Activated T-cell treated with anti-CD3 and anti-CD28 coated beads for 1 hour (primary cell): Measurements from ENCODE around the gene MFRP.
A peak's percentile ranks its signal among the peaks of the same experiment; 100 is the strongest.
"Not testable (repeated sequence)": the region's sequence is repeated elsewhere in the genome, so short reads cannot be mapped to it uniquely, and the experiment has no call there.

Source experiments
- DNase-seq: peaks from one replicate; pipeline ENCODE4 v3.0.0-alpha.2; 2020; ENCODE audit warnings: low read depth

Gene MFRP

GRCh38 chr11:119346605-119347004 lies at the start of gene MFRP:
Gene MFRP, minus strand, starts transcription at chr11:119346705. Its CDS starts 192 bp downstream, at chr11:119346513.
- DNase-seq: no peak

GRCh38 chr11:119391275-119391674 lies 44.8 kb upstream of the MFRP start:
- no peak for DNase-seq

GRCh38 chr11:119389611-119390254 lies 43.2 kb upstream of the MFRP start:
- DNase-seq: no peak

DNA sequence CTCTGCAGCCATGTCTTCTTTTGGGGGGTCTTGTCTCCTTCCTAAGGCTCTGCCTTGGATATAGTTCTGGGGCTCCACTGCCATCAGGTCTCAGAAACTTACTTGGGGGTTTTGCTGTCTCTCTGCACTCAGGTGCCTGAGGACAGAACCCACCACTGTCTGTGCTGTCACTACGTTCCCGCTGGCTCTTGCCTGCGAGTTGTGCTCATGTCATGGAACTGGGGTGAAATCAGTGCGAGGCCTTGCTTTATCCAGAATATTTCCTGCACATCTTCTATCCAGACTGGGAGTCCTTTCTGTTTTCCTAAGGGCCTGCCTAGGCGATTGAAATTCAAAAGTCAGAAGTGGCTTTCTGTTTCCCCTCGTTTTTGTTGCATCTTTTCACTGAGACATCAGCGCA lies 41.6 kb upstream of the MFRP start:
- DNase-seq: no peak

- DNase-seq: no peak
These were observed 37.8 kb upstream of the MFRP start for GRCh38 chr11:119384332-119384731.

DNA sequence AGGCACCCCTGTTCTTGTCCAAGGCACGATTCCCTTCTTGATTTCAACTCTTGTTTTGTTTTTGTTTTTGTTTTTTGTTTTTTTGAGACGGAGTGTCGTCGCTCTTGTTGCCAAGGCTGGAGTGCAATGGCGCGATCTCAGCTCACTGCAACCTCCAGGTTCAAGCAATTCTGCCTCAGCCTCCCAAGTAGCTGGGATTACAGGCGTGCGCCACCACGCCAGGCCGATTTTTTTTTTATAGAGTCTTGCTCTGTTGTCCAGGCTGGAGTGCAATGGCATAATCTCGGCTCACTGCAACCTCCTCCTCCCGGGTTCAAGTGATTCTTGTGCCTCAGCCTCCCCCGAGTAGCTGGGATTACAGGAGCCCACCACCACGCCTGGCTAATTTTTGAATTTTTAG lies 36.0 kb upstream of the MFRP start:
- not testable (repeated sequence) for DNase-seq

- DNase-seq: no peak
These were observed 35.6 kb upstream of the MFRP start for GRCh38 chr11:119382101-119382500.

DNA sequence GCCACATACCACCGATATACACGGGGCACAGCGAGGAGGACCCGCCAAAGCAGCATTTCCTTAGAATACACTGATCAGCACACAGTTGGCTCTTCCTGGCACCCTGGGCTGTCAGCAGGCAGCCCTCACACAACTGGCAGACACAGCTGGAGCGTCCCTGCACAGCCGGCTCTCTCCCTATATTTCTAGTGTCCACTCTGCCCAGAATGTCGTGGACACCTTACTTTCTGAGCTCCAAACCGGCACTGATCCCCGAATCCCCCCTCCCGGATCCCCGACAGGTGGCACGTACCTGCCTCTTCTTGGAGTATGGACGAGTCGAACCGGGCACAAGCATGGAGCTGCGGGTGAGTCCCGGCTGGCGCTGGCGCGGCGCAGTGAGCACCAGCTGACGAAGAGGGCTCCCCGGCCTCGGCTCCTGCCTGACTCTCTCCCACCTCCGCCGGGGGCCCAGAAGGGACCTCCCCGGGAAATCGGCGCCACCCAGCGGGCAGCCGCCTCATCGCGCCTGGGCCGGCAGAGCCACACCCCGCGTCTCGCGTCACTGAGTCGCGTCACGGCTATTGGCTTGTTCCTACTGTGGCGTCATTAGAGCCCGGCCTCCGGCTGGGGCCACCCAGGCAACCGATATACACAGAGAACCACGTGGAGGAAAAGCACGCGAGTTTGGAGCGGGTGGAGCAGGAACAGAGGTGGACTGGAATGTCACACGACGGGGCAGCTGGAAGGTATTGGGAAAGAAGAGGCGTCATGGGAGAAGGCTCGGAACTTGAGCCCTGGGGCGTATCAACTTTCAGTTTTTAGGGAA lies 34.9 kb upstream of the MFRP start, which contains the start of gene USP2:
Gene USP2, minus strand, starts transcription at position 510 of the 808 bp plus-strand sequence. CDS start 8,210 bp downstream, outside the sequence.
- peak; percentile 95 for DNase-seq

DNA sequence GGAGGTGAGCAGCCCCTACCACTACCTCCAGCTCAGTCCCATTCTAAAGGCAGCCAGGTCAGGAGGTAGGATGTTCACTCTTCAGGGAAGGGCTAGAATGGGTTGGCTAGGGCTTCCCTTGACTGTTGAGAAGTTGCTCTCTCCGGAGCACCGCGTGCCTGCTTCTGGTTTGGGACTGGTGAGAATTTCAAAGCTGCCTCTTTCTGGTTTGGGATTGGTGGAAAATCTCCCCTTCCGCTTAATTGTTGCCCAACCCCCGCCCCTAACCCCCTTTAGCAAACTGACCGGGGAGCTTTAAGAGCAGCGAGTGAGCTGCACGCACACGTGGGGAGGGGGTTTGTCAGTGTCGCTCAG lies 34.3 kb upstream of the MFRP start:
- DNase-seq: no peak

DNA sequence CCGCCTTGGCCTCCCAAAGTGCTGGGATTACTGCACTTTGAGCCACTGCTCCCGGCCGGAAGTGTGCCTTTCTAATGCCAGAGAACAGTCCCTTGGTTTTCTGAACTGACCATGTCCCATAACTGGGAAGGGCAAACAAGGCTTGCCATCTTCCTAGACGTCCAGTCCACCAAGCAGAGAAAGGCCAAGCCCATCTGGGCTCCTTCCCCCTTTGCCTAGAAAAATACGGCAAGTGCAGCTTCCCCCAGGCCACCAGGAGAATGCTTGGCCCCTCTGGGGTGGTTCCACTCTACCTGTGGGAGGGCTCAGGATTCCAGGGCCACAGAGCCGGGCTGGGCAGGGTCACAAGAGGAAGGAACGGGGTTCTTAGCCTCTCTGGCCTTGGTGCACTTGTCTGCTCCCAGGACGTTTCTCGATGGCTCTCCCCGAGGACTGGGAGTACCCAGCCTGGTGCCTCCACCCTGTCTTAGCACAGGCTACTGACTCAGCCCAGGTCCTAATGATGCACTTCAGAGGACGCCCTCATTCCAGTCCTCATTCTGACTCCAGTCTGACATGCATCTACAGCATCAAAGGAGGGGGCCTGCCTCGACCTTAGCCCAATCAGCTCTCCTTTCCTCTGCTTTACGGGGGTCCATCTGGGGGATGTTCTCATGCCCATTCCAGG lies 33.8 kb upstream of the MFRP start:
- no peak for DNase-seq

DNA sequence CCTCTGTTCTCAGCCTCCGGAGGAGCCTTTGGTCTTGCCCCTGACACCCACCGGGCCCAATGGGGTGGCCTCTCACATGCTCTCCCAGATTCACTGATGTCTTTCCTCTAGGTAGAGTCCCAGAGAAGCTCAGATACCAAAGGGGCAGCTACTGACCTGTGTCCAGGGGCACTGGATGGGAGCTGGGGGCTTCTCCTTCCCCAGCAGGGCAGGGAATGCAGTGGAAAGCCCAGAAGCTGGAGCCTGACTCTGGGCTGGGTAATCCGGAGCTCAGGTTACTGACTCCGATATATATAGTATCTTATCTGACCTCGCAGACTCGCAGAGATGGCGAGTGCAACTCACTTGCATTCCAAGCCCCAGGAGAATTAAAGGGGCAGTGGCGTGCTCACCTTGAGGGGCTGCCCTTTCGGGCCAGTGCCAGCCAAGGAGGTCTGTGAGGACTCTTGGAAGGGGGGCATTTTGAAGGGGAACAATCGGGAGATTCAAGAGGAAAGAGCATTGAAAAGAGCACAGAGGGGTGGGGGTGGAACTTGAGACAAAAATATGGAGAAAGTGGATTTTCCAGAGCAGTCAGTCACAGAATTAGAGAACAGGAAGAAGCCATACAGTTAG lies 32.5 kb upstream of the MFRP start:
- DNase-seq: no peak

- no peak for DNase-seq
These were observed 31.6 kb upstream of the MFRP start for GRCh38 chr11:119377961-119378667.

DNA sequence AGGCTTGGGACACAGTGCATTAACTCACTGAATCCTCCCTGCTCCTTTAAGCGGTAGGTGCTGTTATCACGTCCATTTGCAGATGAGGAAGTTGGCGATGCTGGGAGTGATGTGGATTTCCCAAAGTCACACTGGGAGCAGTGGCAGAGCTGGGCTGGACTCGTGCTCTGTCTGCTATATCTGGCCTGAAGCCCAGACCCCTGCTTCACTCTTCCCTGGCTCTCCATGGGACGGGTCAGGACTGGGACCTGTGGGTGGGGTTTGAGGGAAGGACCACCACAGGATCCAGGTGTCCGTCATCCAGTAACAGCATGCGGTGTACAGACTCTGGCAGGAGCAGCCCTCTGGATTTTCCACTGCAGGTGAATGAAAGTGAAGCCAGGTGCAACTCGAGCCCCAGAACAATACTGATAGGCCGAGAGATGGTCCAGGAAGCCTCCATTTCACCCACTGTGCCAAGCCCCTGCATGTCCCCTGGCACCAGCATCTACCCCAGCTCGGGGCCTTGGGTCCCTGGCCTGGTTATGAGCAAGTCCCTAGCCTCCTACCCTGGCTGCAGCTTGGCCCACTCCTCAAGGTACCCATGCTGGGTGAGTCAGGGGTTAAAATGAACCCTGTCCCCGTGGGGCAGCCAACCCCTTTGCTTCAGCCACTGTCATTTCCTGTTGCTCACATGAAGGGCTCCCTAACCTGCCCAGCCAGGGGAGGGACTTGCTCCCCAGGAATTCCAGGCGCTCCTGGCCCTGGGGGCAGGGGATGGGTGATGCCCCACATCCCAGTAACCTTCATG lies 30.8 kb upstream of the MFRP start:
- DNase-seq: no peak

- DNase-seq: no peak
These were observed 29.8 kb upstream of the MFRP start for GRCh38 chr11:119376197-119376847.

DNA sequence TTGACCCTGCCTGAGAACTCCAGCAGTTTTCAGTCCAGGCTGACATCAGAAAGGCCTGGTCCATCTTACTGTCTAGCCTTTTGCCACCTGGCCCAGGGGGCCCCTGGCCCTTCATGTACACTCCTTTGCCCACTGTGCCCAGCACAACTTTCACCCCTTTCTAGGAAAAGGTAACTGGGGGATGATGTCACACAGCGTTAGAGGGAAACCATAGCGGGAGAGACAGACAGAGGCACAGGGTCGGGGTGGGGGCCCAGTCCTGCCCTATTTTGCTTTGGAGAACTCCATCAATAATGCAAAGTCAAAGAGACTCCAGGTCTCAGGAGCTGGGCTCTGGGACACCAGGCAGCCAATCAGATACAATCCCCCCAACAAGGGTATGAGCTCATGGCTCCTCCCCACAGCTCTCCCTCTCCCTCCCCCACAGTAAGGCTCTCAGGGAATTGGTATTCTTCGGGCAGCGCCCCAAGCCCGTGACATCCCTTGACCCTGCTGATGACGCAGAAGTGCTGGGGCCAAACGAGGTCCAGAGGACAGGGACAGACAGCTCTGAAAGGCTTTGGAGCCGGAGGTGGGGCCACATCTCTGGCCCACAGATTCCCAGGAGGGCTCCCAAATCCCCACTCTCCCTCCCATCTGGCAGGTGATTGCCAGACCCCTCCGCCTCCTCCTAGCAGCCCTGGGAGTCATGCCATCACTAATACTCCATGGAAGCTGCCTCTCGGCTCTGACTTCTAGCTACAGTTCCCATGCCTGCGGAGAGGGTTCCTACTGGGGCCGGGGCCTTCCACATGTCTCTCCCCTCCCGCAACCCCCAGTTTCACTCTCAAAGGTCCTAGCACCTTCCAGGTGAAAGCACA lies 29.1 kb upstream of the MFRP start:
- no peak for DNase-seq

DNA sequence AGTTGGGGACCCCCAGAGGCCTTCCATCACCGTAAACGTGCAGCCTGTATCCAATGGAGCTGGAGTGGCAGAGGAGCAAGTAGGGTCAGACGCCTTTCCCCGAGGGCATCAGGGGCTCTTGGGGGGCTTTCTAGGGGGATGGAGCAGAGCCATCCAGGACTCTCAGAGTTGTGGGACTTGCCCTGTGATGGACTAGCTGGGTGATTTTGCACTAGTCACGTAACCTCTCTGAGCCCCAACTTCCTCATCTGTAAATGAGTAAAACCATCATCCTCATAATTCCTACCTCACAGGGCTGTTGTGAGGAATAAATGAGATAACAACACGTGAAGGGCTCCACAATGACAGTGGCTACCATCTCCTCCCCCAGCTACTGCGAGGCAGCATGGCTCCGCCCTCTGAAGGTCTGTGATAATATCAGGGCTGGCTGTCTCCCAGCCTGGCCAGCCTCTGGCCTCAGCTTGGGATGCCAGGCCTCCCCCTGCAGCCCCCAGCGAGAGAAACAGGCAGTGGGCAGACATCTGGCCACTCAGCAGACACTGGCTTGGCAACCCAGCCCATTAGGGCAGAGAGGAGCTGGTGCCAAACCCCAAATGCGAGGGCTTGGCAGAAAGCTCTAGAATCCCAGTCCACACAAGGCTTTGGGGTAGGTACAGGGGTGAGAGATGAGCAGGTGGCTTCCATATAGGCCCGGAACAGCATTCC lies 28.3 kb upstream of the MFRP start:
- DNase-seq: no peak

- DNase-seq: no peak
These were observed 27.6 kb upstream of the MFRP start for GRCh38 chr11:119373921-119374631.
